ENCODE data around the gene UBE2V1. TPM values are rescaled to one million over a fixed set of nuclear protein-coding genes. Genes with fewer than 3 reads are reported as not detected.
A peak's percentile ranks its signal among the peaks of the same experiment; 100 is the strongest.
"Not testable (repeated sequence)": the region's sequence is repeated elsewhere in the genome, so short reads cannot be mapped to it uniquely, and the experiment has no call there.

Gene UBE2V1
- total RNA-seq, 1 donor from 2014 or later, result 149 TPM

DNA sequence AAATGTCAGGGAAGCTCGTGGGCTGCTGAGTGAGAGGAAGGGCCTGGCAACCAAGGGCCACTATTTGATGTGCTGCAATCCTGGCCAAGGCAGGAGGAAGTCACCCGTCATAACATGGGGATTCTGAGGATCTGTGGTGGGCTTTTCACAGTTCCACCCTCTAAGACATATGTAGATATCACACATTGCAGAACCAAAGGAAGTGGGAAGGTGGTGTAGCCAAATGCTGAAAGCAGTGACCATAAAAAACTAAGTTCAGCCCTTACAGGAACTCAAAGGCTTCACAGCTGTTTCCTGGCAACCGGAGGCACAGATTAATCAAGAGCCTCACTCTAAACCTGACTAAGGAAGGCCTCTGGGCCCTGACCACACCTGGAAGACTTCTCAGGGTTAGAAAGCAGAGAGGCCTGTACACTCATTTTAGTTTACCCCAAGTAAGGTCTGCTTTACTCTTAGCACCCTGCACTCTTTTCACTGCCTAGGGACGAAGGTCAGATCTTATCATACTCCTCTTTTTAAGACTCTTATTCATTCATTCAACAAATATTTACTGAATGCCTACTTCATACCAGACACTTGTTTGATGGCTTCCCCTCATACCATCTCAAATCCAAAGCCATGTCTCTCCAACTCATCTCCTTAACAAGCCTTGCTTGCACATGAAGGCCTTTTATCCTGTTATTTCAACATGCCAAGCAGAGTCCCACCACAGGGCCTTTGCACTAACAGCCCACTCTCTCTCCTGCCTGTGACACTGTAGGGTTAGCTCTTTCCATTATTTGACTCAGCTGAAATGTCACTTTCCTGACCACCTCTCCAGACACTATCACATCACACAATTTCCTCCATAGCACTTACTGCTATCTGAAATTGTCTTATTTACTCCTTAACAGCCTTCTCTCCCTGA, 2.6 kb downstream of the UBE2V1 start:
- H3K4me3 Mint-ChIP-seq (ENCODE audit: unreplicated experiment), result no peak overlapping the region
- H3K36me3 Mint-ChIP-seq (ENCODE audit: unreplicated experiment), result no peaks in the 10 kb centered on the region
- H3K4me1 Mint-ChIP-seq (ENCODE audit: low read depth, unreplicated experiment), result peaks cover 55% of the 10 kb centered on the region
- peaks cover 4% of the 10 kb centered on the region for H3K9me3 Mint-ChIP-seq (ENCODE audit: unreplicated experiment)
- DNase-seq, result no peak
- TF ChIP-seq, protein P1, sequence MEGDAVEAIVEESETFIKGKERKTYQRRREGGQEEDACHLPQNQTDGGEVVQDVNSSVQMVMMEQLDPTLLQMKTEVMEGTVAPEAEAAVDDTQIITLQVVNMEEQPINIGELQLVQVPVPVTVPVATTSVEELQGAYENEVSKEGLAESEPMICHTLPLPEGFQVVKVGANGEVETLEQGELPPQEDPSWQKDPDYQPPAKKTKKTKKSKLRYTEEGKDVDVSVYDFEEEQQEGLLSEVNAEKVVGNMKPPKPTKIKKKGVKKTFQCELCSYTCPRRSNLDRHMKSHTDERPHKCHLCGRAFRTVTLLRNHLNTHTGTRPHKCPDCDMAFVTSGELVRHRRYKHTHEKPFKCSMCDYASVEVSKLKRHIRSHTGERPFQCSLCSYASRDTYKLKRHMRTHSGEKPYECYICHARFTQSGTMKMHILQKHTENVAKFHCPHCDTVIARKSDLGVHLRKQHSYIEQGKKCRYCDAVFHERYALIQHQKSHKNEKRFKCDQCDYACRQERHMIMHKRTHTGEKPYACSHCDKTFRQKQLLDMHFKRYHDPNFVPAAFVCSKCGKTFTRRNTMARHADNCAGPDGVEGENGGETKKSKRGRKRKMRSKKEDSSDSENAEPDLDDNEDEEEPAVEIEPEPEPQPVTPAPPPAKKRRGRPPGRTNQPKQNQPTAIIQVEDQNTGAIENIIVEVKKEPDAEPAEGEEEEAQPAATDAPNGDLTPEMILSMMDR (IDR thresholded peaks at IDR 0.05; ENCODE audit: partially characterized antibody, unreplicated experiment), result no peak
- no peaks in the 10 kb centered on the region for H3K27me3 Mint-ChIP-seq (ENCODE audit: unreplicated experiment)
- H3K27ac Mint-ChIP-seq (ENCODE audit: unreplicated experiment), result peak overlapping the region; percentile 46

DNA sequence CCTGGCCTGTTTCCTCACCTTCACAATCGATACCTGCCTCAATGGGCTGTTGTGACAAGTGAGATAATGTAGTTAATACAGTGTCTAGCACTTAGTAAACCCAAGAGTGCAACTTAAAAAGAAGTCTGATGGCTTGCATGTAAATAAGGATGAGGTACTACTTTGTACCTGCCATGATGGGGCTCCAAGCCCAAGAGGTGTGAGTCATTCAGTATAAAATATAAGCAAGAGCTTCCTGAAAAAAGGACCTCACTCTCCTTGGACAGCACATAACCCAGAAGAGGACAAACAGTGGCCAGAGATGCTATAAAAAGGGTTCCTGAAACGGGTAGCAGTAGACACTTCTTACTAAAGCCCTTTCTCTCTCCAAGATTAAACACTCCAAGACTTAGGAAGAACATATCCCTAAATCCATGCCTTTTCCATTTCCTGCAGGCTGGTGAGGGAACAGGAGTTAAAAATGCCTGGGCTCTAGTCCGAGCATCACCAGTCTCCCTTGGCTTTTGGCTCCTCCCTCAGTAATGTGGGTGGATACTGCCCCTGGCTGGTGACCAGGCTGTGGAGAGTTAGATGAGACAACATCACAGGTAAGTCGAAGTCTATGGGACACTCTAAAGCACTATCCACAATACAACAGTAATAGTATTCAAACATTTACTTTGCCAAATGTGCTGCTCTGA, 4.3 kb downstream of the UBE2V1 start:
- TF ChIP-seq, protein P1 (IDR thresholded peaks at IDR 0.05; ENCODE audit: partially characterized antibody, unreplicated experiment), result no peak
- no peak overlapping the region for H3K27ac Mint-ChIP-seq (ENCODE audit: unreplicated experiment)
- no peak overlapping the region for H3K4me3 Mint-ChIP-seq (ENCODE audit: unreplicated experiment)
- peaks cover 47% of the 10 kb centered on the region for H3K4me1 Mint-ChIP-seq (ENCODE audit: low read depth, unreplicated experiment)
- H3K9me3 Mint-ChIP-seq (ENCODE audit: unreplicated experiment), result peaks cover 4% of the 10 kb centered on the region
- no peaks in the 10 kb centered on the region for H3K27me3 Mint-ChIP-seq (ENCODE audit: unreplicated experiment)
- no peak for DNase-seq
- no peaks in the 10 kb centered on the region for H3K36me3 Mint-ChIP-seq (ENCODE audit: unreplicated experiment)

DNA sequence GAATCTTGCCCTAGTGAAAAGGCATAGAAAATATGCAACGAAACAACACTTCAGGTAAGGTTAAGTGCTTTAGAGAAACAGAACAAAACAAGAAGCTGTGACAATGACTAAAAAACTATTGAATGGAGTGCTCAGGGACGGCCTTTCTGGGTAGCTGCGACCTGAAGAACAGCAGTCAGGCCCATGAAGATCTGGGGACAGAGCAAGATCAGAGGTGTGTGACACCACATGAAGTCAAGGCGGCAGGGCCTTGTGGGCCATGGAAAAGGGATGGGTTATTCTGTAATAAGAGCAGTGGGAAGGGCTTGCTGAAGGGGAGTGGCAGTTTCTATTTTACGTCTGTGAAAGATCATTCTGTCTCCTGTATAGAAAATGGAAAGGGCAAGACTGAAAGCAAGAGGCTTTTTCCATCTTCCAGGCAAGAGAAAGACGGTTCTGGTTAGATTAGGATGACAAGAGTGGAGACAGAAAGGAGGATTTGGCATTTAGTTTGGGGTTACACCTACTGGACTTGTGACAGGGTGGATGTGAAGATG, 5.1 kb downstream of the UBE2V1 start:
- Mint-ChIP-seq H3K4me3 (ENCODE audit: unreplicated experiment) (peak overlapping the region; percentile 9), H3K4me1 (ENCODE audit: low read depth, unreplicated experiment) (peaks cover 42% of the 10 kb centered on the region), H3K27ac (ENCODE audit: unreplicated experiment) (peak overlapping the region; percentile 76), H3K27me3 (ENCODE audit: unreplicated experiment) (no peaks in the 10 kb centered on the region), H3K9me3 (ENCODE audit: unreplicated experiment) (peaks cover 4% of the 10 kb centered on the region), H3K36me3 (ENCODE audit: unreplicated experiment) (no peaks in the 10 kb centered on the region)
- DNase-seq, result no peak
- TF ChIP-seq, protein P1 (IDR thresholded peaks at IDR 0.05; ENCODE audit: partially characterized antibody, unreplicated experiment), result no peak

DNA sequence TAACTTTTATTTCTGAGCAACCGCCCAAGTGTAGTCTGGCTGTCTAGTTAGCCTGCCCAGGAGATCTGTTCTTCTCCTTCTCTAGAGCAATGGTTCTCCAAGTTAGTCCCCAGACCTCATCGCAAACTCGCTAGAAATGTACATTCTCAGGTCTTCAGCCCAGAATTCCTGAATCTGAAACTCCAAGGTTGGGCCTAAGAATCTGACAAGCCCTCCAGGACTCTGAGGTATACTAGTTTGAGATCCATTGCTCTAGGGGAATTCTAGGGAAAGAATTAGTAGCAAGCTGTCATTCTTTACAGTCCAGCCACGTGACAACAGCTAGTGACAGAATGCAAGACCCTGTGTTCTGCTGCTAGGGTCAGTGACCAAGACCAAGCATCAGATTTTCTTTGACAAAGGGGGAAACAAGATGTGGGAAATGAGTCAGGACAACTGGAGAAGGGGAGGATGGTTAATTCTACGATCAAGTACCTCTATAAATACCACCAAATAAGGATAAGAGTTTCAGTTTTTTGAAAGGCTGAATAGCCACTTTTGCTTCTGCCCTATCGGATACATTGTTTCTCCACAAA, 5.8 kb downstream of the UBE2V1 start:
- Mint-ChIP-seq H3K9me3 (ENCODE audit: unreplicated experiment) (peaks cover 2% of the 10 kb centered on the region), H3K4me1 (ENCODE audit: low read depth, unreplicated experiment) (peaks cover 42% of the 10 kb centered on the region), H3K4me3 (ENCODE audit: unreplicated experiment) (peak overlapping the region; percentile 25), H3K27ac (ENCODE audit: unreplicated experiment) (no peak overlapping the region), H3K36me3 (ENCODE audit: unreplicated experiment) (no peaks in the 10 kb centered on the region), H3K27me3 (ENCODE audit: unreplicated experiment) (no peaks in the 10 kb centered on the region)
- TF ChIP-seq, protein P1 (IDR thresholded peaks at IDR 0.05; ENCODE audit: partially characterized antibody, unreplicated experiment), result no peak
- DNase-seq, result no peak

DNA sequence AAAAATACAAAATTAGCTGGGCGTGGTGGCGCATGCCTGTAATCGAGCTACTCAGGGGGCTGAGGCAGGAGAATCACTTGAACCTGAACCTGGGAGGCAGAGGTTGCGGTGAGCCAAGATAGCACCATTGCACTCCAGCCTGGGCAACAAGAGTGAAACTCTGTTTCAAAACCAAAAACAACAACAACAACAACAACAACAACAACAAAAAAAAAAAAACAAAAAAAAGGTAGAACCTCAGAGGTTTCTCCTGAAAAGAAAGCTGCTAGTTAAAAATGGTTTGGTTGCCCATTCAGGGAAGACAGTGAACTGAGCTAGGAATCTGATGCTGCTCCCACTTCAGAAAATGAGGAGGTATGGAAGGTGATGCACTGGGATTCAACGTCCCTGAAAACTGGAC, 6.3 kb downstream of the UBE2V1 start:
- not testable (repeated sequence) for H3K27me3 Mint-ChIP-seq (ENCODE audit: unreplicated experiment); H3K27ac Mint-ChIP-seq (ENCODE audit: unreplicated experiment); H3K4me3 Mint-ChIP-seq (ENCODE audit: unreplicated experiment); H3K9me3 Mint-ChIP-seq (ENCODE audit: unreplicated experiment); DNase-seq; H3K36me3 Mint-ChIP-seq (ENCODE audit: unreplicated experiment)
- H3K4me1 Mint-ChIP-seq (ENCODE audit: low read depth, unreplicated experiment), result peaks cover 39% of the 10 kb centered on the region

DNA sequence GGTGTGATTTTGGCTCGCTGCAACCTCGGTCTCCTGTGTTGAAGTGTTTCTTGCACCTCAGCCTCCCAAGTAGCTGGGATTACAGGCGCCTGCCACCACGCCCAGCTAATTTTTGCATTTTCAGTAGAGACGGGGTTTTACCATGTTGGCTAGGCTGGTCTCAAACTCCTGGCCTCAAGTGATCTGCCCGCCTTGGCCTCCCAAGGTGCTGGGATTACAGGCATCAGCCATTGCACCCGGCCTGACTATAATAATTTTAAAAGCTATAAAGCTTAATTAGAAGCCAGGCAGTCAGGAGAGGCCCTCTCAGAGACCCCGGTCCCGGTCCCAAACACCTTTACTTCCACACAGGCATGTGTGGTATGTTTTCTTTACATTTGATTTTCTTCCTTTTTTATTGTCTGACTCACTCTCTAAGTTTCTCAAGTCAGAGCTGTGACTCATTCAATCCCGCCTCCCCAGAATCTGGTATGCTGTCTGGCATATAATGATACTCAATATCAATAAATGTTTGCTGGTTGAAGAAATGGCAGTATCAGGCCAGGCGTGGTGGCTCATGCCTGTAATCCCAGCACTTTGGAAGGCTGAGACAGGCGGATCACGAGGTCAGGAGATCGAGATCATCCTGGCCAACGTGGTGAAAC, 9.4 kb downstream of the UBE2V1 start:
- DNase-seq; H3K4me3 Mint-ChIP-seq (ENCODE audit: unreplicated experiment); H3K9me3 Mint-ChIP-seq (ENCODE audit: unreplicated experiment); H3K27me3 Mint-ChIP-seq (ENCODE audit: unreplicated experiment); H3K27ac Mint-ChIP-seq (ENCODE audit: unreplicated experiment); H3K36me3 Mint-ChIP-seq (ENCODE audit: unreplicated experiment): not testable (repeated sequence)
- H3K4me1 Mint-ChIP-seq (ENCODE audit: low read depth, unreplicated experiment), result peaks cover 23% of the 10 kb centered on the region

DNA sequence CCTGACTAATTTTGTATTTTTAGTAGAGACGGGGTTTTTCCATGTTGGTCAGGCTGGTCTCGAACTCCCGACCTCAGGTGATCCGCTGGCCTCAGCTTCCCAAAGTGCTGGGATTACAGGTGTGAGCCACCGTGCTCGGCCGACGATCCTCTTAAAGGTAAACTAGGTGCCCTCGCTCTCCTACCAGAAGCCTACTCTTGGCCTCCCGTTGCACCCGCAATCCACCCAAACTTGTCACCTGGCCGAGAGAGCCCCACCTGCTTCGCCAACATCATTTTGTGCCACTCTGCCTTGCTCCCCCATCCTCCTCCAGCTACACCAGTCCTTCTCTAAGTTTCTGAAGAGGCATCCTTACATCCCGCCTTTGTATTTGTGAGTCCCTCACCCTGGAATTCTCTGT, 10.4 kb downstream of the UBE2V1 start:
- H3K4me3 Mint-ChIP-seq (ENCODE audit: unreplicated experiment); H3K36me3 Mint-ChIP-seq (ENCODE audit: unreplicated experiment); H3K27ac Mint-ChIP-seq (ENCODE audit: unreplicated experiment); H3K9me3 Mint-ChIP-seq (ENCODE audit: unreplicated experiment); H3K27me3 Mint-ChIP-seq (ENCODE audit: unreplicated experiment); DNase-seq: not testable (repeated sequence)
- H3K4me1 Mint-ChIP-seq (ENCODE audit: low read depth, unreplicated experiment), result peaks cover 19% of the 10 kb centered on the region
